Lung (tissue), 12 donors: ENCODE measurements around the gene PHYH. TPM values are rescaled to one million over a fixed set of nuclear protein-coding genes. Genes with fewer than 3 reads are reported as not detected.

ENCODE experiments used
- ATAC-seq: fragments of 200-7000 bp; cut with Tn5 transposase; one replicate; pipeline ENCODE4 v1.9.1; 2020; ENCODE audit warnings: moderate number of reproducible peaks; ENCODE audit not compliant: insufficient read depth, low FRiP score
- DNase-seq, 3 donors: peaks; one replicate each; pipeline ENCODE4 v3.0.0-alpha.2; 2013 to 2017
- H3K27ac ChIP-seq, 2 donors: one replicate each; pipeline ENCODE4 v1.5.1; 2013; ENCODE audit warnings: mild to moderate bottlenecking in 2 of 2, moderate library complexity in 2 of 2, control low read depth in 1 of 2, inconsistent platforms in 1 of 2, low read depth in 1 of 2, low read length in 1 of 2
- H3K27me3 ChIP-seq, 3 donors: one replicate each; pipeline ENCODE4 v1.5.1; 2013; ENCODE audit warnings: low read length in 2 of 3; ENCODE audit not compliant: control insufficient read depth in 3 of 3, insufficient read depth in 3 of 3
- H3K36me3 ChIP-seq, 4 donors: one replicate each; pipeline ENCODE4 v1.5.1; 2013; ENCODE audit warnings: low read length in 4 of 4, mild to moderate bottlenecking in 1 of 4, moderate library complexity in 1 of 4; ENCODE audit not compliant: control insufficient read depth in 4 of 4, insufficient read depth in 4 of 4
- H3K4me1 ChIP-seq, 5 donors: one replicate each; pipeline ENCODE4 v1.5.1; 2013; ENCODE audit warnings: low read length in 5 of 5, mild to moderate bottlenecking in 2 of 5, moderate library complexity in 1 of 5; ENCODE audit not compliant: control insufficient read depth in 5 of 5, insufficient read depth in 5 of 5
- H3K4me3 ChIP-seq: one replicate; pipeline ENCODE4 v1.5.1; 2013; ENCODE audit warnings: mild to moderate bottlenecking, control low read depth, moderate library complexity
- H3K9ac ChIP-seq, 2 donors: one replicate each; pipeline ENCODE4 v1.5.1; 2013; ENCODE audit warnings: low read length in 2 of 2, control low read depth in 1 of 2; ENCODE audit not compliant: insufficient read depth in 1 of 2
- H3K9me3 ChIP-seq, 4 donors: one replicate each; pipeline ENCODE4 v1.5.1; 2013; ENCODE audit warnings: low read length in 3 of 4, mild to moderate bottlenecking in 1 of 4, moderate library complexity in 1 of 4; ENCODE audit not compliant: control insufficient read depth in 4 of 4, insufficient read depth in 3 of 4
- WGBS, 2 donors: extraction: QIAGEN DNeasy Blood & Tissue Kit; methylation state at CpG; one replicate each; pipeline ENCODE4 v1.1.7; 2013; 5-methylcytosine and 5-hydroxymethylcytosine counted together
- polyA plus RNA-seq, 2 donors: library from polyadenylated mRNA; stranded (reverse); fragments of 200-250 nt; gene quantifications; one replicate each; pipeline ENCODE4 v1.2.1, GENCODE V29; 2013
- total RNA-seq, 2 donors: library from RNA; depleted of rRNA in 1 of 2; stranded (reverse); fragments of >200 nt in 1 of 2; gene quantifications; one replicate each; pipeline ENCODE4 v1.2.1, GENCODE V29; 2014 to 2021
- TF ChIP-seq, protein P1 (sequence below): IDR thresholded peaks from 2 replicates; pipeline ENCODE4 v1.5.1; 2012; ENCODE audit warnings: mild to moderate bottlenecking; ENCODE audit errors: control extremely low read depth, extremely low read depth
- donor health status: control.
- donor health status: control.
- donor health status: Bipolar disorder and iron deficiency.
- donor health status: healthy.
- donor health status: DM: yes; HTN: yes; CAD: no.

PHYH gene
- total and polyA plus RNA-seq, 4 donors, result 14.8 to 28.9 (median 22.8) TPM

DNA sequence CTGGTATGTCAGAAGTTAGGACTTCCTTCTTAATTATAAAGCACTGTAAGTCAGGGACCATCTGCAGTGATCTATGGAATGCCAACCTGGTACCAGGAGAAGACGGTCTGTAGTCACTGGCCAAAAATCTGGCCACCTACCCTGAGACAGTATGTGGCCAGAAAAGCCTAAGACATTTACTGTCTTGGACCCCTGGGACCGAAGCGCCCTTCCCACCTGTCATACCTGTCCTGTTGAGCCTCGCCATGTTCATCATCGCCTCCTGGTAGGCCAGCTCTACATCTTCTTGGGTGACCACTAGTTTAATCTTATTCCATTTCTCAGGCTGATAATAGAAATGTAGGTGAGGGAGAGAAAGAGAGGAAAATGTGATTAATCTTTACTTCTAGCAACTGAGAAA lies 28.3 kb upstream of the PHYH start:
- no peaks in the 10 kb centered on the region for H3K27me3 ChIP-seq
- H3K4me1 ChIP-seq, result peaks cover 0 to 2% (median 0%) of the 10 kb centered on the region in 5 donors
- DNase-seq, result no peak
- H3K27ac ChIP-seq, result no peak overlapping the region
- TF ChIP-seq, protein P1, sequence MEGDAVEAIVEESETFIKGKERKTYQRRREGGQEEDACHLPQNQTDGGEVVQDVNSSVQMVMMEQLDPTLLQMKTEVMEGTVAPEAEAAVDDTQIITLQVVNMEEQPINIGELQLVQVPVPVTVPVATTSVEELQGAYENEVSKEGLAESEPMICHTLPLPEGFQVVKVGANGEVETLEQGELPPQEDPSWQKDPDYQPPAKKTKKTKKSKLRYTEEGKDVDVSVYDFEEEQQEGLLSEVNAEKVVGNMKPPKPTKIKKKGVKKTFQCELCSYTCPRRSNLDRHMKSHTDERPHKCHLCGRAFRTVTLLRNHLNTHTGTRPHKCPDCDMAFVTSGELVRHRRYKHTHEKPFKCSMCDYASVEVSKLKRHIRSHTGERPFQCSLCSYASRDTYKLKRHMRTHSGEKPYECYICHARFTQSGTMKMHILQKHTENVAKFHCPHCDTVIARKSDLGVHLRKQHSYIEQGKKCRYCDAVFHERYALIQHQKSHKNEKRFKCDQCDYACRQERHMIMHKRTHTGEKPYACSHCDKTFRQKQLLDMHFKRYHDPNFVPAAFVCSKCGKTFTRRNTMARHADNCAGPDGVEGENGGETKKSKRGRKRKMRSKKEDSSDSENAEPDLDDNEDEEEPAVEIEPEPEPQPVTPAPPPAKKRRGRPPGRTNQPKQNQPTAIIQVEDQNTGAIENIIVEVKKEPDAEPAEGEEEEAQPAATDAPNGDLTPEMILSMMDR, result no peak
- ATAC-seq, result no peak
- H3K9ac ChIP-seq, result no peak overlapping the region
- no peaks in the 10 kb centered on the region for H3K9me3 ChIP-seq
- peaks cover 26 to 53% (median 37%) of the 10 kb centered on the region in 4 donors for H3K36me3 ChIP-seq
- WGBS, 2 donors, result 96 to 97% methylated on average over 5 of the region's 5 CpGs
- no peak overlapping the region for H3K4me3 ChIP-seq

DNA sequence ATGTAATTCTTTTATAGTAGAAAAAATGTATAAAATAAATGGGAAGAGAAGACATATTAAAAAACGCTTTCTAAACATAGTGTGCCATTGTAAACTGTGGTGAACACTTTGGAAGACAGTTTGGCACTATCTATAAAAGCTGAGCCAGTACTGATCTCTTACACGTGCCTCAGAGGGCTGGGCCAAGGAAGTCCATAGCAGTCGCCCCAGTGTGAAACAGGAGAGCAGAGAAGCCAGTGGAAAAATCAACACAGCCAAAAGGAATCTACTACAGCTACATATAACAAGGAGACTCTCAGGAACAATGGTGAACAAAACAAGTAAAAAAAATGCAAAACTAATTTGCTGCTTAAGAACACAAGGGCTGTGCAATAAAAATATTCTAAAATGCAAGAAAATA lies 27.7 kb upstream of the PHYH start:
- Histone ChIP-seq H3K9ac (no peak overlapping the region), H3K36me3 (peaks cover 26 to 53% (median 41%) of the 10 kb centered on the region in 4 donors), H3K4me1 (peaks cover 0 to 2% (median 0%) of the 10 kb centered on the region in 5 donors), H3K27me3 (no peaks in the 10 kb centered on the region), H3K9me3 (no peaks in the 10 kb centered on the region), H3K27ac (no peak overlapping the region), H3K4me3 (no peak overlapping the region)
- 58 to 78% methylated on average over 3 of the region's 3 CpGs for WGBS, 2 donors
- ATAC-seq, result no peak
- TF ChIP-seq, protein P1, result no peak
- no peak for DNase-seq

DNA sequence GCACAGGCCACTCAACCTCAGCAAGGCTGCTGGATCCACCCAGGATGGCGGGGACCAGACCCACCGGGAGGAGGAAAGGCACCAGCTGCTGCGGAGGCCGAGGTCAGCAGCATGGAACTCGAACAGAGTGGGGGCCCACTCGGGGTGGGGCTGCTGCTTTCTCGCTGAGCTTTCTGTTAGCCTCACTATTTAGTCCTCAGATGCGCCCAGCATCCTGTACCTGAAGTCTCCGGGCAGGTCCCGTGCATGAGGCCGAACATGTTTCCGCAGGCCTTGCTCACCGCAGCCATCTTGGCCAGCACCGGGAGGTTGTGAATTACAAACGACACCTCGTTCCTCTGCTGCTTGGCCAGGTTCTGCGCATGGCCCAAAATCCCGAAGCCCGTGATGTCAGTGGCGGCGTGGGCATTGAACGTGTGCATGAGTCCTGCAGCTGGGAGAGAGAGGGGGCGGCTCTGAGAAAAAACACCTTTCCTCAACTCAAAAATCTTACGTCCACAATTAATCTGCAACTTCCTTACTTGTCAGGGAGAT lies 22.8 kb upstream of the PHYH start:
- no peak overlapping the region for H3K9ac ChIP-seq
- ATAC-seq (no peak), DNase-seq (no peak)
- no peak overlapping the region for H3K27ac ChIP-seq
- no peaks in the 10 kb centered on the region for H3K27me3 ChIP-seq
- 97% methylated on average over 24 of the region's 24 CpGs for WGBS, 2 donors
- H3K36me3 ChIP-seq, result peaks cover 17 to 36% (median 28%) of the 10 kb centered on the region in 4 donors
- no peak overlapping the region for H3K4me3 ChIP-seq
- no peaks in the 10 kb centered on the region for H3K9me3 ChIP-seq
- TF ChIP-seq, protein P1, result no peak
- peaks cover 0 to 2% (median 0%) of the 10 kb centered on the region in 5 donors for H3K4me1 ChIP-seq

DNA sequence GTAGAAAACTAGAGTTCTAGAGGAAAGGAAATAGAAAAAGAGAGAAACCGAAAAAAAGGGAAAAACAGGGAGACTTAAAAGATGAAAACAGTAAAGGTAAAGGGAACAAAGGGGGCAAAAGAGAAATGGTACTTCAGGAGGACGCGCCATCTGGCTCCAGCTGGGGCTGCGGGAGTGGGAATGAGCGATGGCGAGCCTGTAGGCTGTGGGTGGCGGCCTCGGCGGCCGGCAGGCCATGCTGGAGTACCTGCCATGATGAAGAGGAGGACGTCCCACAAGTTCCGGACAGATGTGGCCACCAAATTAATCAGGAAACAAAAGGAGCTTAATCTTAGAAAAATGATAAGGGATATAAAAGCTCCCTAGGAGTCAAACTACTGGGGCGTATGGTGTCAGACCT lies 21.7 kb upstream of the PHYH start:
- ATAC-seq, result no peak
- H3K27ac ChIP-seq, result no peak overlapping the region
- no peak overlapping the region for H3K4me3 ChIP-seq
- H3K36me3 ChIP-seq, result peaks cover 17 to 36% (median 25%) of the 10 kb centered on the region in 4 donors
- H3K9me3 ChIP-seq, result no peaks in the 10 kb centered on the region
- 93 to 96% methylated on average over 13 of the region's 13 CpGs for whole genome bisulfite sequencing, 2 donors
- no peak for DNase-seq
- H3K27me3 ChIP-seq, result no peaks in the 10 kb centered on the region
- H3K9ac ChIP-seq, result no peak overlapping the region
- H3K4me1 ChIP-seq, result peaks cover 0 to 2% (median 0%) of the 10 kb centered on the region in 5 donors
- TF ChIP-seq, protein P1, result no peak
